Ishikawa (cell line): Measurements from ENCODE around the gene DIAPH1.

Experiments used
- CEBPB ChIP-seq: IDR thresholded peaks from 2 replicates; pipeline ENCODE4 v1.6.1; 2012
- CREB1 ChIP-seq: IDR thresholded peaks from 2 replicates; pipeline ENCODE4 v1.6.1; 2012; ENCODE audit warnings: low read depth
- EGR1 ChIP-seq: IDR thresholded peaks from 2 replicates; pipeline ENCODE4 v1.6.1; 2012
- EP300 ChIP-seq: IDR thresholded peaks from 2 replicates; pipeline ENCODE4 v1.6.1; 2012; ENCODE audit warnings: borderline replicate concordance
- FOXM1 ChIP-seq: IDR thresholded peaks from 2 replicates; pipeline ENCODE4 v1.6.1; 2012; ENCODE audit warnings: low read depth, borderline replicate concordance
- MAX ChIP-seq: IDR thresholded peaks from 2 replicates; pipeline ENCODE4 v1.6.1; 2012
- NFIC ChIP-seq: IDR thresholded peaks from 2 replicates; pipeline ENCODE4 v1.6.1; 2012
- RAD21 ChIP-seq: IDR thresholded peaks from 2 replicates; pipeline ENCODE4 v1.6.1; 2012; ENCODE audit warnings: low read depth
- REST ChIP-seq: IDR thresholded peaks from 2 replicates; pipeline ENCODE4 v1.6.1; 2012; ENCODE audit warnings: low read depth, mild to moderate bottlenecking
- TAF1 ChIP-seq: IDR thresholded peaks from 2 replicates; pipeline ENCODE4 v1.6.1; 2012; ENCODE audit warnings: low read depth, mild to moderate bottlenecking
- TCF12 ChIP-seq: IDR thresholded peaks from 2 replicates; pipeline ENCODE4 v1.6.1; 2012; ENCODE audit warnings: low read depth
- TEAD4 ChIP-seq: IDR thresholded peaks from 2 replicates; pipeline ENCODE4 v1.6.1; 2012
- USF1 ChIP-seq: IDR thresholded peaks from 2 replicates; pipeline ENCODE4 v1.6.1; 2012
- YY1 ChIP-seq: IDR thresholded peaks from 2 replicates; pipeline ENCODE4 v1.6.1; 2012; ENCODE audit warnings: low read depth
- ZBTB7A ChIP-seq: IDR thresholded peaks from 2 replicates; pipeline ENCODE4 v1.6.1; 2012; ENCODE audit warnings: low read depth

The DIAPH1 gene

GRCh38 chr5:141623611-141624010 lies 4.8 kb upstream of the DIAPH1 start:
- no peak for TF ChIP-seq TEAD4
- TF ChIP-seq EGR1: no peak
- no peak for TF ChIP-seq ZBTB7A
- no peak for TF ChIP-seq YY1
- no peak for TF ChIP-seq REST
- no peak for TF ChIP-seq TCF12
- no peak for TF ChIP-seq TAF1

- TF ChIP-seq USF1: no peak
- no peak for TF ChIP-seq YY1
- TF ChIP-seq EP300: no peak
- no peak for TF ChIP-seq EGR1
- TF ChIP-seq FOXM1: no peak
- TF ChIP-seq ZBTB7A: no peak
- TF ChIP-seq CREB1: no peak
- TF ChIP-seq RAD21: no peak
- TF ChIP-seq NFIC: no peak
- no peak for TF ChIP-seq REST
- no peak for TF ChIP-seq CEBPB
- no peak for TF ChIP-seq TEAD4
- TF ChIP-seq TCF12: no peak
- TF ChIP-seq MAX: no peak
- TF ChIP-seq TAF1: no peak
Measured at GRCh38 chr5:141623186-141623585, 4.4 kb upstream of the DIAPH1 start.

GRCh38 chr5:141618030-141618803 lies 583 bp downstream of the DIAPH1 start:
- peak; percentile 35; the same call in 1 of the 2 replicates for TF ChIP-seq EP300
- TF ChIP-seq TEAD4: peak; percentile 82
- TF ChIP-seq EGR1: no peak
- TF ChIP-seq REST: no peak
- peak; percentile 25; the same call in 1 of the 2 replicates for TF ChIP-seq NFIC
- no peak for TF ChIP-seq ZBTB7A
- TF ChIP-seq TCF12: 0 out of 2 replicates have a peak, but pooled peaks have one; percentile 14
- no peak for TF ChIP-seq FOXM1
- TF ChIP-seq YY1: no peak
- TF ChIP-seq CEBPB: no peak
- TF ChIP-seq CREB1: no peak
- no peak for TF ChIP-seq MAX
- TF ChIP-seq RAD21: no peak
- TF ChIP-seq TAF1: no peak
- 0 out of 2 replicates have a peak, but pooled peaks have one; percentile 16 for TF ChIP-seq USF1

GRCh38 chr5:141617682-141618029 lies 1.1 kb downstream of the DIAPH1 start:
- TF ChIP-seq YY1 (no peak), TCF12 (no peak), RAD21 (no peak), TEAD4 (no peak), CEBPB (no peak), CREB1 (no peak), EP300 (no peak), NFIC (no peak), TAF1 (no peak), REST (no peak), MAX (no peak), EGR1 (no peak), ZBTB7A (no peak), FOXM1 (no peak)
